ENCODE measurements around the gene LHPP.

- TF ChIP-seq POLR2AphosphoS5 (IDR thresholded peaks at IDR 0.05), result no peak
- no peak for TF ChIP-seq CTCF (IDR thresholded peaks at IDR 0.05)
- no peak for TF ChIP-seq EP300 (IDR thresholded peaks at IDR 0.05)
Observed at GRCh38 chr10:124467165-124467564, 5.5 kb downstream of the LHPP start.
